CD4-positive, alpha-beta memory T cell (primary cell): ENCODE measurements around the gene MAGI1. TPM values are rescaled to one million over a fixed set of nuclear protein-coding genes. Genes with fewer than 3 reads are reported as not detected.
"Not testable (repeated sequence)": the region's sequence is repeated elsewhere in the genome, so short reads cannot be mapped to it uniquely, and the experiment has no call there.

Source experiments
- CTCF ChIA-PET: fragments of 350-600 bp; sonication (Branson Sonifier 250); formaldehyde crosslinking; loops from one replicate; lab custom pipeline; 2021; ENCODE audit warnings: inconsistent platforms; ENCODE audit not compliant: partially characterized antibody; lab: Charles Lee
- POLR2A ChIA-PET: fragments of 350-600 bp; sonication (Branson Sonifier 250); formaldehyde crosslinking; loops from one replicate; lab custom pipeline; 2021; ENCODE audit not compliant: partially characterized antibody; lab: Charles Lee
- DNase-seq, 5 donors: peaks; one replicate each; pipeline versions ENCODE4 v3.0.0 to v3.0.0-alpha.2; 2020 to 2022; ENCODE audit warnings: mixed read lengths in 1 of 5
- H3K27ac ChIP-seq: one replicate; pipeline ENCODE4 v1.7.0; 2013; ENCODE audit warnings: low read depth, low read length
- H3K27me3 ChIP-seq: 2 replicates; pipeline ENCODE4 v1.7.0; 2013; ENCODE audit warnings: mild to moderate bottlenecking, low read length, moderate library complexity; ENCODE audit not compliant: insufficient read depth
- H3K36me3 ChIP-seq: 2 replicates; pipeline ENCODE4 v1.7.0; 2013; ENCODE audit warnings: mild to moderate bottlenecking, low read length, moderate library complexity; ENCODE audit not compliant: insufficient read depth
- H3K4me1 ChIP-seq: 2 replicates; pipeline ENCODE4 v1.7.0; 2013; ENCODE audit warnings: mild to moderate bottlenecking, low read length, moderate library complexity; ENCODE audit not compliant: insufficient read depth
- H3K4me3 ChIP-seq, 2 donors: one replicate each; pipeline ENCODE4 v1.7.0; 2013; ENCODE audit warnings: low read length in 2 of 2, mild to moderate bottlenecking in 1 of 2
- H3K9me3 ChIP-seq, 2 donors: one replicate each; pipeline ENCODE4 v1.7.0; 2013; ENCODE audit warnings: low read length in 2 of 2, control low read depth in 1 of 2; ENCODE audit not compliant: control insufficient read depth in 1 of 2
- H3K27ac Mint-ChIP-seq, 7 donors: one replicate each; pipeline ENCODE4 v1.8.0; 2020 to 2021; ENCODE audit warnings: mixed read lengths in 7 of 7, mild to moderate bottlenecking in 6 of 7, inconsistent platforms in 3 of 7, moderate library complexity in 3 of 7
- H3K27me3 Mint-ChIP-seq, 2 donors: one replicate each; pipeline ENCODE4 v1.8.0; 2020 to 2021; ENCODE audit warnings: mixed read lengths in 2 of 2
- H3K36me3 Mint-ChIP-seq, 2 donors: one replicate each; pipeline ENCODE4 v1.8.0; 2020 to 2021; ENCODE audit warnings: mixed read lengths in 2 of 2, inconsistent platforms in 1 of 2, mild to moderate bottlenecking in 1 of 2
- H3K4me1 Mint-ChIP-seq, 4 donors: one replicate each; pipeline ENCODE4 v1.8.0; 2020 to 2021; ENCODE audit warnings: mixed read lengths in 4 of 4, mild to moderate bottlenecking in 1 of 4
- H3K4me3 Mint-ChIP-seq, 8 donors: one replicate each; pipeline ENCODE4 v1.8.0; 2020 to 2021; ENCODE audit warnings: mixed read lengths in 8 of 8, mild to moderate bottlenecking in 7 of 8, moderate library complexity in 6 of 8, inconsistent platforms in 3 of 8
- H3K9me3 Mint-ChIP-seq, 8 donors: one replicate each; pipeline ENCODE4 v1.8.0; 2020 to 2021; ENCODE audit warnings: mixed read lengths in 8 of 8, mild to moderate bottlenecking in 5 of 8, inconsistent platforms in 3 of 8, moderate library complexity in 1 of 8
- intact Hi-C: fragments of 100-400 bp; cut with micrococcal nuclease; formaldehyde crosslinking; loops from one replicate; pipeline ENCODE4 v1.15.1; 2023
- polyA plus RNA-seq, 2 donors: library from polyadenylated mRNA; unstranded; fragments of 300-500 nt; fragmentation: Illumina TruSeq; gene quantifications; one replicate each; pipeline ENCODE4 v1.2.3, GENCODE V29; 2021
- total RNA-seq, 2 experiments: library from RNA; stranded (reverse); gene quantifications; one replicate each; pipeline ENCODE4 v1.2.3, GENCODE V29; 2021

Gene MAGI1
- total and polyA plus RNA-seq, 4 experiments from 2014 or later: 0.20 TPM; not detected in 3

DNA sequence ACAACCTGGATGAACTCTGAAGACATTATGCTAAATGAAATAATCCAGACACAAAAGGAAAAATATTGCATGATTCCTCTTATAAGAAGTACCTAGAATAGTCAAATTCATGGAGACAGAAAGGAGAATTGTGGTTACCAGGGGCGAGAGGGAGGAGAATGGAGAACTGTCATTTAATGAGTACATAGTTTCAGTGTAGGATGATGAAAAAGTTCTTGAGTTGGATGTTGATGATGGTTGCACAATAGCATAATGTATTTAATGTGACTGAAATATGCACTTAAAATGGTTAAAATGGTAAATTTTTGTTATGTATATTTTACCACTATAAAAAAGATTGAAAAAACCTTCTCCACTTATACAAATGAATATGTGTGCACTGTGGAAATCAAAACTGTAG, 469.6 kb downstream of the MAGI1 start:
- Mint-ChIP-seq H3K9me3 (peaks cover 0 to 4% (median under 1%) of the 10 kb centered on the region in 8 donors), H3K36me3 (no peaks in the 10 kb centered on the region), H3K4me3 (no peak overlapping the region), H3K4me1 (no peaks in the 10 kb centered on the region), H3K27me3 (no peaks in the 10 kb centered on the region), H3K27ac (no peak overlapping the region)
- Histone ChIP-seq H3K4me1 (no peaks in the 10 kb centered on the region), H3K9me3 (no peaks in the 10 kb centered on the region), H3K27me3 (no peaks in the 10 kb centered on the region), H3K4me3 (no peak overlapping the region), H3K27ac (no peak overlapping the region), H3K36me3 (no peaks in the 10 kb centered on the region)
- no peak for DNase-seq
- CTCF ChIA-PET: no interaction called here
- intact Hi-C loops: no loop called here
- POLR2A ChIA-PET: no interaction called here

DNA sequence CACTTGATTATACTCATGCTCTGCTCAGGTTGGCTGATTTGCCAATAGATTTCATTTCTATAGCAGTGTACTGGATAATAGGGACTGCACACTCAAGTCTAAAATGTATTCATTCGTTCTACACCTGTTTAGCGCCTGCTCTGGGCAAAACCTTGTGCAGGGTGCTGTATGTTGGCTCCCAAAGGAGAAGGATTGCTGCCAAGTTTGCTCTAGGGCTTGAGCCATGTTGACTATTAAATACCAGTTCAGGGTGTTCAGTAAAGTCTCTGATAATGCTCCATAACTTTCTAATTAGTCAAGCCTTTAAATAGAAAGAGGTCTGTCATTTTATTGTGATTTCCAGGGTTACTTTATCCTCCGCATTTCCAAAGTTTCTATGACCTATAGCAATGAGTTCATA, 470.2 kb downstream of the MAGI1 start:
- Mint-ChIP-seq H3K36me3 (no peaks in the 10 kb centered on the region), H3K4me3 (no peak overlapping the region), H3K27ac (no peak overlapping the region), H3K9me3 (peaks cover 0 to 4% (median under 1%) of the 10 kb centered on the region in 8 donors), H3K4me1 (no peaks in the 10 kb centered on the region), H3K27me3 (no peaks in the 10 kb centered on the region)
- H3K36me3 ChIP-seq: no peaks in the 10 kb centered on the region
- H3K4me1 ChIP-seq: no peaks in the 10 kb centered on the region
- no peak for DNase-seq
- H3K27me3 ChIP-seq: no peaks in the 10 kb centered on the region
- CTCF ChIA-PET: no interaction called here
- no peak overlapping the region for H3K4me3 ChIP-seq
- POLR2A ChIA-PET: no interaction called here
- intact Hi-C loops: no loop called here
- no peak overlapping the region for H3K27ac ChIP-seq
- no peaks in the 10 kb centered on the region for H3K9me3 ChIP-seq

DNA sequence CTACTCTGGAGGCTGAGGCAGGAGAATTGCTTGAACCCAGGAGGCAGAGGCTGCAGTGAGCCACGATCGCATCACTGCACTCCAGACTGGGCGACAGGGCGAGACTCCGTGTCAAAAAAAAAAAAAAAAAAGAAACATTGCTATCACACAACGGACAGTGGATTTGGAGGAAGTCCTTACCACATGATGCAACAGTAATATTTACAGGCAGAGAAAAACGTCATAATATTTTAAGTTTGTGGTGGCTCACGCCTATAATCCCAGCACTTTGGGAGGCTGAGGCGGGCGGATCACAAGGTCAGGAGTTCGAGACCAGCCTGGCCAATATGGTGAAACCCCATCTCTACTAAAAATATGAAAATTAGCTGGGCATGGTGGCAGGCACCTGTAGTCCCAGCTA, 473.0 kb downstream of the MAGI1 start:
- H3K36me3 ChIP-seq, POLR2A ChIA-PET, DNase-seq, H3K36me3 Mint-ChIP-seq, H3K9me3 Mint-ChIP-seq, H3K4me3 ChIP-seq, H3K27me3 Mint-ChIP-seq, CTCF ChIA-PET, H3K4me1 Mint-ChIP-seq, H3K27me3 ChIP-seq, intact Hi-C loops, H3K27ac Mint-ChIP-seq, H3K4me1 ChIP-seq, H3K27ac ChIP-seq, H3K4me3 Mint-ChIP-seq, H3K9me3 ChIP-seq: not testable (repeated sequence)

DNA sequence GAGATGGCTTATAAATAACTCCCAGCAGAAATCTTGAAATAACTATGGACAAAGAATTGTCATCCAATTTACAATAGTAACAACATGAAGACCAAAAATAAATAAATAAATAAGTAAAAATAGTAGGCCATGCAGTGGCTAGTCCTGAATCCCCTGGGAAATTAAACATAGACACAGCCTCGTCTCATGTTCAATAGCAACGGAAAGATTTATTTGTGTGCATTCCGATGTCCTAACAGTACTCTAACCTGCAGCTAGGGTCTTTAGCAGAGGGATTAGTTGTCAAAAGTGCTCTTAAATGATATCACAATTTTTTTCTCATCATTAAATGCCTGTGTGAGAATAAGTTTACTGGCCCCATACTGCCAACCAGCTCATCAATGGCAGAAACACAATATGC, 474.2 kb downstream of the MAGI1 start:
- Histone ChIP-seq H3K4me1 (no peaks in the 10 kb centered on the region), H3K27ac (no peak overlapping the region), H3K9me3 (no peaks in the 10 kb centered on the region), H3K4me3 (no peak overlapping the region), H3K36me3 (no peaks in the 10 kb centered on the region), H3K27me3 (no peaks in the 10 kb centered on the region)
- ChIA-PET CTCF (no interaction called here), POLR2A (no interaction called here)
- H3K27me3 Mint-ChIP-seq: no peaks in the 10 kb centered on the region
- no peaks in the 10 kb centered on the region for H3K4me1 Mint-ChIP-seq
- H3K4me3 Mint-ChIP-seq: no peak overlapping the region
- H3K9me3 Mint-ChIP-seq: peaks cover 0 to 4% (median 0%) of the 10 kb centered on the region in 8 donors
- DNase-seq: no peak
- no peak overlapping the region for H3K27ac Mint-ChIP-seq
- no peaks in the 10 kb centered on the region for H3K36me3 Mint-ChIP-seq
- intact Hi-C loops: no loop called here

DNA sequence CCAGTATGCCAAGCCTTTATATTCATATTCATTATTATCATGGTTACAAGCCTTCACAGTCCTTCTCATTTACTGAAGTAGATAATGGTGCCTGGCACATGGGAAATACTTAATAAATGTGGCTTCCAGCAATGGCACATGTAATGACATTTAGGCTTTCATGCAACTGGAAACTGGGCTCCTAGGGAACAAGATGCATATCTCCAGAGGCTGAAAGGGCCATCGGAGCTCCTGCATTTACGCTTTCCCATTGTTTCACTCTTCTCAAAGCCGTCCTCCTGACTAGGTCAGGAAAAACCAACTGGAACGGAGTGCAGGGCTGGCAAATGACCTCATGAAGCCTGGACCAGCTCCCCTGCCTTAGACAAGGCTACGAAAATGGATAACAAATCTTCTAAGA, 474.9 kb downstream of the MAGI1 start:
- H3K27ac Mint-ChIP-seq: no peak overlapping the region
- H3K9me3 Mint-ChIP-seq: peaks cover 0 to 4% (median 0%) of the 10 kb centered on the region in 8 donors
- no peaks in the 10 kb centered on the region for H3K27me3 ChIP-seq
- no peaks in the 10 kb centered on the region for H3K36me3 Mint-ChIP-seq
- no peak overlapping the region for H3K4me3 Mint-ChIP-seq
- H3K4me1 ChIP-seq: no peaks in the 10 kb centered on the region
- H3K36me3 ChIP-seq: no peaks in the 10 kb centered on the region
- ChIA-PET POLR2A (no interaction called here), CTCF (no interaction called here)
- H3K27ac ChIP-seq: no peak overlapping the region
- H3K4me3 ChIP-seq: no peak overlapping the region
- H3K27me3 Mint-ChIP-seq: no peaks in the 10 kb centered on the region
- H3K4me1 Mint-ChIP-seq: no peaks in the 10 kb centered on the region
- intact Hi-C loops: no loop called here
- no peaks in the 10 kb centered on the region for H3K9me3 ChIP-seq
- DNase-seq: no peak

DNA sequence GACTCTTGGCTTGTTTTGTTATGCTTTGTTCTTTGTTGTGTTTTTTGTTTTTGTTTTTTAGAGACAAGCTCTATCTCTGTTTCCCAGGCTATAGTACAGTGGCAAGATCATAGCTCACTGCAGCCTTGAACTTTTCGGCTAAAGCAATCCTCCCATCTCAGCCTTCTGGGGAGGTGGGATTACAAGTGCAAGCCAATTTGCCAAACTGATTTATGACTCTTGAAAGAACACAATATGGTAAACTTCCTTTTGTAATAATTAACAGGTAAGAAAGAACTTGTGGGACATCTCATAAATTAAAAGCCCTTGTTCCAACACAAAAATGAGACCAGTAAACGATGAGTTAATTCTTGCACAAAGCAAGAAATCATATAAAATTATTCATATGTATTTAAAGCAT, 476.3 kb downstream of the MAGI1 start:
- no peak for DNase-seq

DNA sequence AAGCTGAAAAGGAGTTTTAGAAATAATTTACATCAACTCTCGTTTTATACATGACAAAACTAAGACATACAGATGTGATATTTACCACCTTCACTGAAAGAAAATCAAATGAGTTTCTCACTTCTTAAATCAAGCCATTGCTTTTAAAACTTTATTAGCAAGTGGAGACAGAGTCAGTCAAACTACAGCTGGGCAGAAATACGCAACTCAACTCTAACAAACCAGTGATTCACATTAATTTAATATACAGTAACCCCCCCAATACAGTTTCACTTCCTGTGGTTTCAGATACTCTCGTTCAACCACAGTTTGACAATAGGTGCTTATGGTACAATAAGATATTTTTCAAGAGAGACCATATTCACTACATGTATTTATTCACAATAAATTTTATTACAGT, 477.1 kb downstream of the MAGI1 start:
- Histone ChIP-seq H3K4me3 (no peak overlapping the region), H3K4me1 (no peaks in the 10 kb centered on the region), H3K9me3 (no peaks in the 10 kb centered on the region), H3K36me3 (no peaks in the 10 kb centered on the region), H3K27me3 (no peaks in the 10 kb centered on the region), H3K27ac (no peak overlapping the region)
- intact Hi-C loops: no loop called here
- no peak overlapping the region for H3K27ac Mint-ChIP-seq
- no peaks in the 10 kb centered on the region for H3K27me3 Mint-ChIP-seq
- CTCF ChIA-PET: no interaction called here
- H3K9me3 Mint-ChIP-seq: peaks cover 0 to 6% (median 0%) of the 10 kb centered on the region in 8 donors
- POLR2A ChIA-PET: no interaction called here
- H3K36me3 Mint-ChIP-seq: no peaks in the 10 kb centered on the region
- DNase-seq: no peak
- H3K4me1 Mint-ChIP-seq: no peaks in the 10 kb centered on the region
- no peak overlapping the region for H3K4me3 Mint-ChIP-seq

More for the DNA sequence above, 476.3 kb downstream of the MAGI1 start:
- H3K36me3 Mint-ChIP-seq: no peaks in the 10 kb centered on the region
- H3K4me3 Mint-ChIP-seq: no peak overlapping the region
- Histone ChIP-seq H3K27ac (no peak overlapping the region), H3K4me3 (no peak overlapping the region), H3K9me3 (no peaks in the 10 kb centered on the region), H3K36me3 (no peaks in the 10 kb centered on the region), H3K27me3 (no peaks in the 10 kb centered on the region), H3K4me1 (no peaks in the 10 kb centered on the region)
- H3K27ac Mint-ChIP-seq: peak overlapping the region in 1 of 7 donors; percentile 1
- intact Hi-C loops: no loop called here
- POLR2A ChIA-PET: no interaction called here
- no peaks in the 10 kb centered on the region for H3K27me3 Mint-ChIP-seq
- H3K9me3 Mint-ChIP-seq: peaks cover 0 to 4% (median 0%) of the 10 kb centered on the region in 8 donors
- CTCF ChIA-PET: no interaction called here
- no peaks in the 10 kb centered on the region for H3K4me1 Mint-ChIP-seq

DNA sequence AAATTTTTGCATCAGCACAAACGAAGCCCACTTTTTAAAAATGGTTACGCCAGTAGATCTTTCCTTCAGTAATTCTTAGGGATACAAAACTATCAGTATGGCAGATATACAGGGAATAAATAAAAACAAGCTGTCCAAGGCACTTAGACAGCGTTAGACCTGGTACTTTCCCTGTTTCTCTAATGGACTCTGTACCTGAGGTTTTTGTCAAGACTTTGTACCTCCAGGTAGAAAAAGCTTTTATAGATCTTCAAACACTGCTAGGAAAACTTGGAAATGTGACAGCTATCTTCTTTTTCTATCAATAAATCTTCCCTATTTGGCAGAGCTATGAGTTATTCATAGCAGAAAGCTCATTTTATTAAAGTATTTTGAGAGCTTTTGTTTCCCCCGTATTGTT, 477.8 kb downstream of the MAGI1 start:
- no peak for DNase-seq
- intact Hi-C loops: no loop called here
- Mint-ChIP-seq H3K36me3 (no peaks in the 10 kb centered on the region), H3K9me3 (peaks cover 0 to 6% (median 0%) of the 10 kb centered on the region in 8 donors), H3K4me3 (no peak overlapping the region), H3K27me3 (no peaks in the 10 kb centered on the region), H3K27ac (no peak overlapping the region), H3K4me1 (no peaks in the 10 kb centered on the region)
- Histone ChIP-seq H3K9me3 (no peaks in the 10 kb centered on the region), H3K4me1 (no peaks in the 10 kb centered on the region), H3K36me3 (no peaks in the 10 kb centered on the region), H3K4me3 (no peak overlapping the region), H3K27me3 (no peaks in the 10 kb centered on the region), H3K27ac (no peak overlapping the region)
- POLR2A ChIA-PET: no interaction called here
- CTCF ChIA-PET: no interaction called here
